ENCODE data around the gene VTN.

Gene VTN

DNA sequence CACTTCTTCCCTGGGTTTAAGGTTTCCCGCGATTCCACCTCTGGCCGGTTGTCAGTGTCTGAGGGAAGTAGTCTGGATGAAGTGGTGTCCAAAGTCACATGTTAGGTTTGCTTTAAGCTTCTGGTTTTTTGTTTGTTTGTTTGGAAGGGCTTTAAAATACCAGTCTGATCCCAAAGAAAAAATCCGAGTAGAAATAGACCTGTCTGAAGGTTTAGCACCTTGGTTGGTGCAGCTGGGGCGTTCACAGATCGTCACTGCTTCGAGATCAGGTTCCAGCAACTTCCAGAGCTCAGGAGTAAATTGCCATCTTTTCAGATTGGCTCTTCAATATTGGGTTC, 50.5 kb downstream of the VTN start:
- no peak for DNase-seq

DNA sequence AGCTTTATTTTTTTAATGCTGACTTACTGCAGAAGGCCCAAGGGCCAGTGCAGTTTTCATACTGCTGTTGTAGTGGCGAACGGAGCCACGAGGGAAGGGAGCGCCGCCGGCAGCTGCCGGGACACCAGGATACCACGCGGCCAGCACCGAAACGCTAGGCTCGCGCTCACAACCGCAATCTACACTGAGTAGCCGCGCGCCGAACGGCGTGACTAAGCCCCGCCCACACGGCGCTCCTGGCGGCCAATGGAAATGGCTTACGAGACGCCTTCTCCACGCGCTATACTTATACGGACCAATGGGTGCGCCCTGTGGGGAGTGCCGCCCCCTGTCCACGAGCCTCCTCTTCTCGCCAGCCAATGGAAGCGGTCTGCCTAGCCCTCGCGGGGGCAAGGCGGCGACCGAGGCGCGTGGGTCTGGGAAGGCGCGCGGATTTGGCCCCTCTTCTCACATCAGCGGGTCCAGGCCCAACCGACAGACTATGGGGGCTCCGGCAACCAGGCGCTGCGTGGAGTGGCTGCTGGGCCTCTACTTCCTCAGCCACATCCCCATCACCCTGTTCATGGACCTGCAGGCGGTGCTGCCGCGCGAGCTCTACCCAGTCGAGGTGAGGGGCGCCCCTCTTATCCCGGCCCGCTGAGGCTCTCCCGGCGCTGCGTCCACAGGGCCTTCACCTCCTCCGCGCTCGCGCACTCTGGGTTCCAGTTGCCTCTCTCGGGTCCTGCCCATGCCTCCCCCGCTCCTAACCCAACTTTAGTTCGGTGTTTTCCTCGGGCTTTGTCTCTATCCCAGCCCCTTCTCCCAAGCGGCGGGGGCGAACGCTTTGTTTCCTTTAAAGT, 51.1 kb downstream of the VTN start, which contains the start of gene TMEM97:
Gene TMEM97, plus strand, starts transcription at position 442 of the 839 bp plus-strand sequence. Its CDS starts 40 bp downstream, at position 482.
- DNase-seq, result peak; percentile 96

DNA sequence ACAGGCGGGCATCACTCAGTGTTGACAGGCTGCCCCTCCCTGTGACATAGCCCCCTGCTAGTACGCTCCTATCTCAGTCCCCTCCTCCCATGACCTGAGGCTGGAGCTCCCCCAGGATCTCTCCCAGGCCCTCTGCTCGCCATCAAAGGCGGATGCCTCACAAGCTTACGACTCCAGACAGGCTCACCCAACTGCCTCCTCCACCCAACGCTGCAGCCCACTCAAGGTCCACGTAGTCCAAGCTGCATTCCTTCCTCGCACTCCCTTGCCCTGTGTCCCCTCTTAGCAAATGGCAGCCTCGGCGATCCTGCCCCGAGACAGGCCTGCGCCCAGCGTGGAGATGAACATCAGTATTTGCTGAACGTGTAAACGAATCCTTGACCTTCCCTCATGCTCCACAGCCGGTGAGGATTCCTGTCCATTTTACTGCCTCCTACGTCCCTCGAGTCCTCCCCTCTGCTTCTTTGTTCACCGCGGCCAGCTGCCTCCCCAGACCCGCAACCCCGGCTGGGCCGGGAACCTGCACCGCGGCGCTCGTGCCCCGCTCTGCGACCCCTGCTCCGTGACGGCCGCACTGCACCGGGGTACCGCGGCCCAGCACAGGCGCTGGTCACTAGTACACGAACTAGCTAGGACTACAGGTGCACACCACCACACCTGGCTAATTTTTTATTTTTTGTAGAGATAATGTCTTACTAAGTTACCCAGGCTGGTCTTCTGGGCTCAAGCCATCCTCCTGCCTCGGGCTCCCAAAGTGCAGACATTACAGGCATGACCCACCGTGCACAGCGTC, 51.9 kb downstream of the VTN start:
- DNase-seq, result no peak
